HG02884 (cell line): ENCODE data around the gene SH3GL2.
A peak's percentile ranks its signal among the peaks of the same experiment; 100 is the strongest.

Experiments
- ATAC-seq: cut with Tn5 transposase; IDR thresholded peaks from one replicate; pipeline ENCODE4 v1.9.1; 2021; ENCODE audit warnings: mild to moderate bottlenecking, moderate library complexity; ENCODE audit not compliant: unreplicated experiment

SH3GL2 gene

GRCh38 chr9:17578911-17579793, at the start of gene SH3GL2:
Gene SH3GL2, plus strand, starts transcription at chr9:17579066.
- ATAC-seq = peak; percentile 51

GRCh38 chr9:17531642-17532254, 47.1 kb upstream of the SH3GL2 start:
- peak; percentile 88 for ATAC-seq

GRCh38 chr9:17532461-17532860, 46.4 kb upstream of the SH3GL2 start:
- ATAC-seq = no peak

- no peak for ATAC-seq
These were observed 43.7 kb upstream of the SH3GL2 start for GRCh38 chr9:17535176-17535575.

GRCh38 chr9:17536027-17536426, 42.8 kb upstream of the SH3GL2 start:
- no peak for ATAC-seq

- ATAC-seq = no peak
These were observed 27.8 kb upstream of the SH3GL2 start for GRCh38 chr9:17551023-17551422.

GRCh38 chr9:17555362-17556054, 23.4 kb upstream of the SH3GL2 start:
- no peak for ATAC-seq

- no peak for ATAC-seq
These were observed 22.6 kb upstream of the SH3GL2 start for GRCh38 chr9:17556255-17556654.

- no peak for ATAC-seq
These were observed 21.9 kb upstream of the SH3GL2 start for GRCh38 chr9:17556935-17557334.

- ATAC-seq = no peak
These were observed 7.0 kb upstream of the SH3GL2 start for GRCh38 chr9:17571825-17572224.

- no peak for ATAC-seq
These were observed 4.5 kb upstream of the SH3GL2 start for GRCh38 chr9:17574342-17574741.

GRCh38 chr9:17578577-17578910, 322 bp upstream of the SH3GL2 start:
- ATAC-seq = no peak

GRCh38 chr9:17580119-17580518, 1.3 kb downstream of the SH3GL2 start:
- no peak for ATAC-seq

GRCh38 chr9:17587113-17587512, 8.2 kb downstream of the SH3GL2 start:
- no peak for ATAC-seq

- ATAC-seq = no peak
These were observed 9.5 kb downstream of the SH3GL2 start for GRCh38 chr9:17588395-17588794.

- no peak for ATAC-seq
These were observed 10.1 kb downstream of the SH3GL2 start for GRCh38 chr9:17588941-17589340.

- no peak for ATAC-seq
These were observed 10.9 kb downstream of the SH3GL2 start for GRCh38 chr9:17589771-17590170.

GRCh38 chr9:17594961-17595360, 16.1 kb downstream of the SH3GL2 start:
- no peak for ATAC-seq

GRCh38 chr9:17597977-17598376, 19.1 kb downstream of the SH3GL2 start:
- ATAC-seq = no peak

- no peak for ATAC-seq
These were observed 22.2 kb downstream of the SH3GL2 start for GRCh38 chr9:17600962-17601593.

- no peak for ATAC-seq
These were observed 25.7 kb downstream of the SH3GL2 start for GRCh38 chr9:17604556-17604955.
